K562 (cell line): Measurements from ENCODE around the gene PTPN14. TPM values are rescaled to one million over a fixed set of nuclear protein-coding genes. Genes with fewer than 3 reads are reported as not detected.

Experiments
- ATAC-seq: fragments of 200-7000 bp; cut with Tn5 transposase; 3 replicates; pipeline ENCODE4 v1.9.1; 2020; ENCODE audit warnings: moderate library complexity
- BruUV-seq: library from RNA; stranded (reverse); fragments of 400-500 nt; replicated peaks from 2 replicates; lab custom pipeline; 2021; lab: Mats Ljungman, UMichigan
- CTCF ChIA-PET: fragments of 300-600 bp; formaldehyde crosslinking; extraction: SDS; loops from one replicate; lab custom pipeline; 2021; ENCODE audit warnings: low intra/inter-chr PET ratio; lab: Yijun Ruan, JAX
- POLR2A ChIA-PET: fragments of 300-600, 350-650 bp; sonication (Branson Sonifier 250); formaldehyde crosslinking; extraction: SDS; loops from one replicate; lab custom pipeline; 2021; ENCODE audit warnings: antibody characterized with exemption, inconsistent platforms; lab: Yijun Ruan, JAX
- DNase-seq, 4 experiments: peaks; one replicate each; pipeline versions ENCODE4 v3.0.0 to v3.0.0-alpha.2; 2011 to 2018; ENCODE audit warnings: low spot score in 3 of 4, mixed read lengths in 3 of 4; ENCODE audit errors: extremely low read depth in 1 of 4
- FAIRE-seq: peaks from 2 replicates; lab custom pipeline; 2011; peaks lifted over from hg19 to GRCh38; lab: Jason Lieb, UNC
- H2AFZ ChIP-seq: 2 replicates; pipeline ENCODE4 v1.6.0; 2011; ENCODE audit warnings: low read depth, low read length, control low read depth, inconsistent platforms
- H3K27ac ChIP-seq: fragments of 200-600 bp; 3 replicates; pipeline ENCODE4 v1.8.0; 2011; ENCODE audit warnings: low read depth, mild to moderate bottlenecking, control low read depth, inconsistent platforms, low read length, moderate library complexity, mixed read lengths; ENCODE audit errors: extremely low read depth
- H3K27me3 ChIP-seq, 2 experiments: fragments of 300-600 bp in 1 of 2; 2 replicates in 1 of 2; 3 replicates in 1 of 2; pipeline versions ENCODE4 v1.6.0 to v1.8.0; 2011; ENCODE audit warnings: inconsistent platforms in 2 of 2, low read length in 2 of 2, mild to moderate bottlenecking in 1 of 2, mixed read lengths in 1 of 2, moderate library complexity in 1 of 2; ENCODE audit not compliant: control insufficient read depth in 2 of 2, insufficient read depth in 2 of 2
- H3K36me3 ChIP-seq: fragments of 300-600 bp; 3 replicates; pipeline ENCODE4 v1.8.0; 2011; ENCODE audit warnings: mild to moderate bottlenecking, low read length, inconsistent platforms; ENCODE audit not compliant: control insufficient read depth, insufficient read depth
- H3K4me1 ChIP-seq, 2 experiments: fragments of 200-600 bp in 1 of 2; replicated peaks in 1 of 2; 2 replicates in 1 of 2; 3 replicates in 1 of 2; pipeline versions ENCODE4 v1.5.1 to v1.8.0; 2011; ENCODE audit warnings: inconsistent platforms in 2 of 2, low read length in 2 of 2, mild to moderate bottlenecking in 1 of 2, mixed read lengths in 1 of 2, moderate library complexity in 1 of 2; ENCODE audit not compliant: control insufficient read depth in 2 of 2, insufficient read depth in 2 of 2
- H3K4me2 ChIP-seq: 2 replicates; pipeline ENCODE4 v1.6.1; 2011; ENCODE audit warnings: low read length, control low read depth, inconsistent platforms, mixed read lengths; ENCODE audit not compliant: insufficient read depth
- H3K4me3 ChIP-seq: fragments of 200-600 bp; sonication (generic), shearing (Covaris generic); 2 replicates; pipeline ENCODE4 v1.5.1; 2016; ENCODE audit warnings: control low read depth, inconsistent platforms
- H3K79me2 ChIP-seq: fragments of 200-600 bp; 3 replicates; pipeline ENCODE4 v1.8.0; 2011; ENCODE audit warnings: low read length, inconsistent platforms; ENCODE audit not compliant: control insufficient read depth, insufficient read depth
- H3K9ac ChIP-seq, 2 experiments: 2 replicates each; pipeline versions ENCODE4 v1.6.0 to v1.6.1; 2011; ENCODE audit warnings: low read depth in 2 of 2, low read length in 2 of 2, control low read depth in 1 of 2, inconsistent platforms in 1 of 2, mild to moderate bottlenecking in 1 of 2, mixed read lengths in 1 of 2; ENCODE audit not compliant: insufficient read depth in 1 of 2
- H3K9me1 ChIP-seq: one replicate; pipeline ENCODE4 v1.6.0; 2011; ENCODE audit warnings: inconsistent platforms, mild to moderate bottlenecking, low read length, moderate library complexity; ENCODE audit not compliant: control insufficient read depth, insufficient read depth
- H3K9me3 ChIP-seq: replicated peaks from 2 replicates; pipeline ENCODE4 v1.5.1; 2011; ENCODE audit warnings: low read depth, low read length, inconsistent platforms; ENCODE audit not compliant: control insufficient read depth, insufficient read depth
- H4K20me1 ChIP-seq: replicated peaks from 2 replicates; pipeline ENCODE4 v1.6.1; 2011; ENCODE audit warnings: low read length, inconsistent platforms, mixed read lengths; ENCODE audit not compliant: control insufficient read depth, insufficient read depth
- CSDE1 ChIP-seq, 2 experiments: fragments of 450-650 bp; IDR thresholded peaks; 2 replicates each; pipeline ENCODE4 v1.6.1; 2016; ENCODE audit warnings: mild to moderate bottlenecking in 1 of 2
- EWSR1 ChIP-seq: fragments of 450-650 bp; IDR thresholded peaks from 2 replicates; pipeline ENCODE4 v1.6.1; 2018; ENCODE audit warnings: borderline replicate concordance, mild to moderate bottlenecking, low read depth, moderate library complexity; ENCODE audit not compliant: partially characterized antibody
- FOXM1 ChIP-seq, 2 experiments: fragments of 450-650 bp in 1 of 2; sonication (generic) in 1 of 2; formaldehyde crosslinking in 1 of 2; IDR thresholded peaks; 2 replicates each; pipeline versions ENCODE4 v1.6.1 to v1.9.0; 2017 to 2022; ENCODE audit warnings: low read depth in 2 of 2, mild to moderate bottlenecking in 2 of 2, missing genetic modification reagents in 1 of 2, moderate library complexity in 1 of 2
- HCFC1 ChIP-seq: IDR thresholded peaks from 2 replicates; pipeline ENCODE4 v1.6.1; 2012; ENCODE audit warnings: low read depth, low read length, improper control_type of control experiment
- HNRNPUL1 ChIP-seq: fragments of 200-400 bp; formaldehyde crosslinking; IDR thresholded peaks from 2 replicates; pipeline ENCODE4 v1.6.1; 2017; ENCODE audit warnings: low read length
- MAFK ChIP-seq: IDR thresholded peaks from 2 replicates; pipeline ENCODE4 v1.6.1; 2011; ENCODE audit warnings: low read length, improper control_type of control experiment
- PREB ChIP-seq: sonication (generic); formaldehyde crosslinking; IDR thresholded peaks from 2 replicates; pipeline ENCODE4 v1.8.1; 2023; ENCODE audit warnings: mild to moderate bottlenecking, missing genetic modification reagents
- RBM14 ChIP-seq: fragments of 200-400 bp; formaldehyde crosslinking; IDR thresholded peaks from 2 replicates; pipeline ENCODE4 v1.6.1; 2018; ENCODE audit warnings: low read depth, mild to moderate bottlenecking, low read length, moderate library complexity, borderline replicate concordance; ENCODE audit not compliant: insufficient read depth
- RCOR1 ChIP-seq, 2 experiments: IDR thresholded peaks; 2 replicates each; pipeline ENCODE4 v1.6.1; 2012; ENCODE audit warnings: low read depth in 2 of 2, low read length in 2 of 2, borderline replicate concordance in 1 of 2, improper control_type of control experiment in 1 of 2
- RFX7 ChIP-seq: fragments of 250-450 bp; sonication (Bioruptor Pico); IDR thresholded peaks from 2 replicates; pipeline ENCODE4 v1.5.1; 2021; ENCODE audit warnings: mild to moderate bottlenecking
- SMC3 ChIP-seq: conservative IDR thresholded peaks from 2 replicates; pipeline ENCODE4 v1.6.1; 2011; ENCODE audit warnings: low read depth, low read length, improper control_type of control experiment; ENCODE audit not compliant: insufficient read depth
- TBP ChIP-seq: optimal IDR thresholded peaks from 2 replicates; pipeline ENCODE3; 2011; ENCODE audit warnings: low read depth, low read length, improper control_type of control experiment
- TCFL5 ChIP-seq: fragments of 250-450 bp; sonication (Bioruptor Pico); conservative IDR thresholded peaks from 2 replicates; pipeline ENCODE4 v1.6.1; 2021; ENCODE audit warnings: mild to moderate bottlenecking, moderate library complexity, matching md5 sums
- ZKSCAN3 ChIP-seq: fragments of 250-450 bp; sonication (Bioruptor Pico); IDR thresholded peaks from 2 replicates; pipeline ENCODE4 v1.4.0; 2020
- ZNF324 ChIP-seq: fragments of 250-450 bp; sonication (Bioruptor Pico); IDR thresholded peaks from 2 replicates; pipeline ENCODE4 v1.4.0; 2020; ENCODE audit warnings: mild to moderate bottlenecking
- ZNF583 ChIP-seq: fragments of 250-450 bp; sonication (Bioruptor Pico); IDR thresholded peaks from 2 replicates; pipeline ENCODE4 v1.4.0; 2020
- ZNF644 ChIP-seq: fragments of 200-800 bp; sonication (Bioruptor generic); IDR thresholded peaks from 2 replicates; pipeline ENCODE4 v1.6.1; 2016; ENCODE audit warnings: low read depth, missing genetic modification characterization, missing compliant biosample characterization
- WGBS: fragments of 100-300 bp; shearing (Covaris generic); methylation state at CpG from one replicate; pipeline ENCODE4 v1.1.6; 2016; ENCODE audit warnings: low coverage, mixed read lengths; ENCODE audit not compliant: insufficient coverage; ENCODE audit errors: missing lambda C conversion rate; 5-methylcytosine and 5-hydroxymethylcytosine counted together
- in situ Hi-C: fragments of 300-500 bp; cut with MboI; formaldehyde crosslinking; loops from 4 replicates; pipeline ENCODE4 v1.15.0; 2018; ENCODE audit warnings: inconsistent platforms, mixed read lengths
- intact Hi-C: fragments of 100-400 bp; cut with micrococcal nuclease; formaldehyde crosslinking; loops from 2 replicates; pipeline ENCODE4 v1.14.2; 2022
- polyA plus RNA-seq, 8 experiments: library from polyadenylated mRNA; depleted of rRNA in 4 of 8; stranded (reverse) in 5 of 8; unstranded in 3 of 8; fragments of >200 nt; fragmentation: Nextera tagmentation in 2 of 8; fragmentation: Illumina TruSeq in 1 of 8; extraction: Ambion mirVana in 2 of 8; extraction: Trizol in 1 of 8; gene quantifications; 2 replicates each; pipeline versions ENCODE4 v1.2.1 to v1.2.3, GENCODE V29; 2011 to 2014; ENCODE audit warnings: inconsistent platforms in 1 of 8, missing spikeins in 1 of 8
- total RNA-seq, 7 experiments: library from RNA; depleted of rRNA in 6 of 7; stranded (reverse); fragments of >200 nt in 6 of 7; fragmentation: Illumina TruSeq in 2 of 7; extraction: Trizol in 2 of 7; gene quantifications; 2 replicates each; pipeline versions ENCODE4 v1.2.1 to v1.2.3, GENCODE V29; 2011 to 2021; ENCODE audit warnings: low replicate concordance in 1 of 7
- TF ChIP-seq, protein P1 (sequence below), 3 experiments: fragments of 200-800 bp in 1 of 3; sonication (Bioruptor generic) in 1 of 3; sonication (generic) in 1 of 3; formaldehyde crosslinking in 1 of 3; IDR thresholded peaks; 2 replicates each; pipeline versions ENCODE4 v1.6.1 to v1.8.0; 2016 to 2022; ENCODE audit warnings: mild to moderate bottlenecking in 2 of 3, missing compliant biosample characterization in 2 of 3, missing genetic modification characterization in 2 of 3, missing genetic modification reagents in 1 of 3
- TF ChIP-seq, protein P2 (sequence below): fragments of 250-450 bp; sonication (Bioruptor Pico); IDR thresholded peaks from 2 replicates; pipeline ENCODE4 v1.5.0; 2021

The PTPN14 gene
- total and polyA plus RNA-seq, 9 of the 15 experiments (the other 6 are each of a cell fraction or from before 2014, with no cell fraction given), result 0.01 to 0.29 (median 0.04) TPM; not detected in 6

DNA sequence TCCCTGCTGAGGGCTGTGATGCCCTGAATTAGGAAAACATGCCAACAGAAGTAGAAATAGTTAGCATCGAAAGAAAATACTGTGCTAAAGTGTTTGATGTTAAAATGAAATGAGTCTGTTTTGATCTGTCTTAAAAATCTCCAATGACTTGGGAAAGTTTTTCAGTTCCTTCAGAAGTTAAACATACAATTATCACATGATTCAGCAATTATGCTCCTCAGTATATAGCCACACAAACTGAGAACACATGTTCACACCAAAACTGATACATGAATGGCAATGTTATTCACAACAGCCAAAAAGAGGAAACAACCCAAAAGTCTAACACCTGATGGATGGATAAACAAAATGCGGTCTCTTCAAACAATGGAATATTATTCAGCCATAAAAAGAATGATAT, 130.6 kb downstream of the PTPN14 start (continued):
- TF ChIP-seq, protein P1, sequence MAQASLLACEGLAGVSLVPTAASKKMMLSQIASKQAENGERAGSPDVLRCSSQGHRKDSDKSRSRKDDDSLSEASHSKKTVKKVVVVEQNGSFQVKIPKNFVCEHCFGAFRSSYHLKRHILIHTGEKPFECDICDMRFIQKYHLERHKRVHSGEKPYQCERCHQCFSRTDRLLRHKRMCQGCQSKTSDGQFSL (CRISPR knock-in tag; IDR thresholded peaks at IDR 0.05), result no peak
- TF ChIP-seq, protein P1 (tag; IDR thresholded peaks at IDR 0.05), result no peak
- TF ChIP-seq MAFK (peak; percentile 31; the same call in 1 of the 2 replicates), HNRNPUL1 (no peak), ZNF324 (no peak), TCFL5 (no peak), ZKSCAN3 (CRISPR knock-in tag) (no peak), EWSR1 (no peak), RFX7 (CRISPR knock-in tag) (no peak), PREB (CRISPR knock-in tag) (no peak), CSDE1 (IDR thresholded peaks at IDR 0.05) (no peak)

GRCh38 chr1:214420341-214420740, 131.1 kb downstream of the PTPN14 start:
- peaks cover 0 to 16% of the 10 kb centered on the region in 2 experiments; a peak in 3 of 5 replicates for H3K27me3 ChIP-seq
- in situ Hi-C loops, result no loop called here
- no peaks in the 10 kb centered on the region for H3K9me3 ChIP-seq
- TF ChIP-seq RBM14 (no peak), ZNF583 (CRISPR knock-in tag) (no peak), RCOR1 (IDR thresholded peaks at IDR 0.05; ENCODE audit: borderline replicate concordance in 1 of 2, low read depth in 2 of 2, low read length in 2 of 2) (no peak), SMC3 (no peak), TBP (no peak), HCFC1 (no peak), FOXM1 (IDR thresholded peaks at IDR 0.05; ENCODE audit: low read depth) (no peak), FOXM1 (CRISPR knock-in tag; IDR thresholded peaks at IDR 0.05; ENCODE audit: low read depth) (no peak), ZNF644 (tag) (no peak)
- TF ChIP-seq, protein P2, sequence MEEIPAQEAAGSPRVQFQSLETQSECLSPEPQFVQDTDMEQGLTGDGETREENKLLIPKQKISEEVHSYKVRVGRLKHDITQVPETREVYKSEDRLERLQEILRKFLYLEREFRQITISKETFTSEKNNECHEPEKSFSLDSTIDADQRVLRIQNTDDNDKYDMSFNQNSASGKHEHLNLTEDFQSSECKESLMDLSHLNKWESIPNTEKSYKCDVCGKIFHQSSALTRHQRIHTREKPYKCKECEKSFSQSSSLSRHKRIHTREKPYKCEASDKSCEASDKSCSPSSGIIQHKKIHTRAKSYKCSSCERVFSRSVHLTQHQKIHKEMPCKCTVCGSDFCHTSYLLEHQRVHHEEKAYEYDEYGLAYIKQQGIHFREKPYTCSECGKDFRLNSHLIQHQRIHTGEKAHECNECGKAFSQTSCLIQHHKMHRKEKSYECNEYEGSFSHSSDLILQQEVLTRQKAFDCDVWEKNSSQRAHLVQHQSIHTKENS (CRISPR knock-in tag), result no peak
- TF ChIP-seq, all 486 proteins: peak for 0
- peaks cover 0 to 14% of the 10 kb centered on the region in 2 experiments; a peak in 3 of 5 replicates for H3K4me1 ChIP-seq
- intact Hi-C loops, result no loop called here
- ATAC-seq, result no peak
- WGBS, result 0% methylated on average over 1 of the region's 1 CpG
- no peak overlapping the region for H2AFZ ChIP-seq
- POLR2A ChIA-PET, result no interaction called here
- no peak overlapping the region for H3K9ac ChIP-seq
- H3K27ac ChIP-seq, result no peak overlapping the region
- H3K4me2 ChIP-seq, result no peak overlapping the region
- no TSS peak for BruUV-seq
- H4K20me1 ChIP-seq, result no peaks in the 10 kb centered on the region
- H3K36me3 ChIP-seq, result no peaks in the 10 kb centered on the region
- no peaks in the 10 kb centered on the region for H3K9me1 ChIP-seq
- H3K79me2 ChIP-seq, result no peaks in the 10 kb centered on the region
- CTCF ChIA-PET, result no interaction called here
- no peak for DNase-seq
- no peak for FAIRE-seq
- H3K4me3 ChIP-seq, result no peak overlapping the region
